HG02885 (cell line): ENCODE results near the gene CD40LG.

ENCODE experiments used
- ATAC-seq: cut with Tn5 transposase; IDR thresholded peaks from one replicate; pipeline ENCODE4 v1.9.1; 2021; ENCODE audit warnings: mild to moderate bottlenecking; ENCODE audit not compliant: unreplicated experiment, poor library complexity

CD40LG gene

GRCh38 chrX:136692271-136692670 lies 44.3 kb downstream of the CD40LG start:
- no peak for ATAC-seq

GRCh38 chrX:136694431-136695087 lies 46.6 kb downstream of the CD40LG start:
- peak; percentile 78 for ATAC-seq

- ATAC-seq, result no peak
Observed at GRCh38 chrX:136697156-136697555, 49.2 kb downstream of the CD40LG start.

GRCh38 chrX:136708348-136708747 lies 60.4 kb downstream of the CD40LG start:
- peak; percentile 56 for ATAC-seq
